AG09319 (cell line): ENCODE results near the gene KCNJ8.
"Not testable (repeated sequence)": the region's sequence is repeated elsewhere in the genome, so short reads cannot be mapped to it uniquely, and the experiment has no call there.

Experiments
- DNase-seq: peaks from one replicate; pipeline ENCODE4 v3.0.0-alpha.2; 2010; ENCODE audit warnings: low read depth; ENCODE audit errors: extremely low read depth
- TF ChIP-seq, protein P1 (sequence below): IDR thresholded peaks from 2 replicates; pipeline ENCODE4 v1.5.1; 2011; ENCODE audit warnings: low read depth, mild to moderate bottlenecking, inconsistent platforms, low read length, moderate library complexity

The KCNJ8 gene

DNA sequence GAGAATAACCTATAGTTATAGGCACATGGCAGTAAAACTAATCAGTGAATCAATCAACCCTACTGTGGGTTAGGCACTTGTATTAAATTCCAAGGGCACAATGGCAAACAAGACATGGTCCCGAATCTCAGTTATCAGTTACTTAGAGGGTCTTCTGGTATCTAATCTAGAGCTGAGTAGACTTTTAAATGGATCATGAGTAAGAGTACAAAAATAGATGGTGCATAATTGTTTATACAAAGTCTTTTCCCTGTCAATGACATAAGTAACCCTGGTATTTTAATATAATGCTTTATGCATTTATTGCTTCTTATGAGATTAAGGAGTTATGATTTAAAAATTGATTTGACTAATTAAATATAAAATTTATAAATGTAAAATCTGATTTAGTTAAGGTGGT is 23.0 kb upstream of the KCNJ8 start:
- DNase-seq: no peak
- TF ChIP-seq, protein P1, sequence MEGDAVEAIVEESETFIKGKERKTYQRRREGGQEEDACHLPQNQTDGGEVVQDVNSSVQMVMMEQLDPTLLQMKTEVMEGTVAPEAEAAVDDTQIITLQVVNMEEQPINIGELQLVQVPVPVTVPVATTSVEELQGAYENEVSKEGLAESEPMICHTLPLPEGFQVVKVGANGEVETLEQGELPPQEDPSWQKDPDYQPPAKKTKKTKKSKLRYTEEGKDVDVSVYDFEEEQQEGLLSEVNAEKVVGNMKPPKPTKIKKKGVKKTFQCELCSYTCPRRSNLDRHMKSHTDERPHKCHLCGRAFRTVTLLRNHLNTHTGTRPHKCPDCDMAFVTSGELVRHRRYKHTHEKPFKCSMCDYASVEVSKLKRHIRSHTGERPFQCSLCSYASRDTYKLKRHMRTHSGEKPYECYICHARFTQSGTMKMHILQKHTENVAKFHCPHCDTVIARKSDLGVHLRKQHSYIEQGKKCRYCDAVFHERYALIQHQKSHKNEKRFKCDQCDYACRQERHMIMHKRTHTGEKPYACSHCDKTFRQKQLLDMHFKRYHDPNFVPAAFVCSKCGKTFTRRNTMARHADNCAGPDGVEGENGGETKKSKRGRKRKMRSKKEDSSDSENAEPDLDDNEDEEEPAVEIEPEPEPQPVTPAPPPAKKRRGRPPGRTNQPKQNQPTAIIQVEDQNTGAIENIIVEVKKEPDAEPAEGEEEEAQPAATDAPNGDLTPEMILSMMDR: no peak

DNA sequence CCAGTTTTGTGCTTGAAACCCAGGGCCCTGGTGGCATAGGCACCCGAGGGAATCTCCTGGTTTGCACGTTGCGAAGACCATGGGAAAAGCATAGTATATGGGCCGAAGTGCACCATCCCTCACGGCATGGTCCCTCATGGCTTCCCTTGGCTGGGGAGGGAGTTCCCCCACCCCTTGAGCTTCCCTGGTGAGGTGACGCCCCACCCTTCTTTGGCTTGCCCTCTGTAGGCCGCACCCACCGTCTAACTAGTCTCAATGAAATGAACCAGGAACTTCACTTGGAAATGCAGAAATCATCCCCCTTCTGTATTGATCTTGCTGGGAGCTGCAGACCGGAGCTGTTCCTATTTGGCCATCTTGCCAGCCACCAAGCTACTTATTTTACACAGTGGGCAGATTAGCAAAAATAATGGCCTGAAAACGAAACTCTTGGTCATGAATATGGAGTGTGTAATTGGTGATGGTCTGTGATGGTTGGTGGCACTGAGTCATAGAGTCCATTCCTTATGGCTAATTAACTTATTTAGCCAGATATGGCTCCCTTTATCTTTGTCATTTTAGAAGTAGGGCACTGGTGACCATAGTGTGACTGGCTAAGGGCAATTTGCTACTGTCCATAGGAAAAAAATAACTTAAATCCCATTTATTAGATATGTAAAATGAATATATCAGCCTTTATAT is 21.3 kb upstream of the KCNJ8 start:
- TF ChIP-seq, protein P1: no peak

DNA sequence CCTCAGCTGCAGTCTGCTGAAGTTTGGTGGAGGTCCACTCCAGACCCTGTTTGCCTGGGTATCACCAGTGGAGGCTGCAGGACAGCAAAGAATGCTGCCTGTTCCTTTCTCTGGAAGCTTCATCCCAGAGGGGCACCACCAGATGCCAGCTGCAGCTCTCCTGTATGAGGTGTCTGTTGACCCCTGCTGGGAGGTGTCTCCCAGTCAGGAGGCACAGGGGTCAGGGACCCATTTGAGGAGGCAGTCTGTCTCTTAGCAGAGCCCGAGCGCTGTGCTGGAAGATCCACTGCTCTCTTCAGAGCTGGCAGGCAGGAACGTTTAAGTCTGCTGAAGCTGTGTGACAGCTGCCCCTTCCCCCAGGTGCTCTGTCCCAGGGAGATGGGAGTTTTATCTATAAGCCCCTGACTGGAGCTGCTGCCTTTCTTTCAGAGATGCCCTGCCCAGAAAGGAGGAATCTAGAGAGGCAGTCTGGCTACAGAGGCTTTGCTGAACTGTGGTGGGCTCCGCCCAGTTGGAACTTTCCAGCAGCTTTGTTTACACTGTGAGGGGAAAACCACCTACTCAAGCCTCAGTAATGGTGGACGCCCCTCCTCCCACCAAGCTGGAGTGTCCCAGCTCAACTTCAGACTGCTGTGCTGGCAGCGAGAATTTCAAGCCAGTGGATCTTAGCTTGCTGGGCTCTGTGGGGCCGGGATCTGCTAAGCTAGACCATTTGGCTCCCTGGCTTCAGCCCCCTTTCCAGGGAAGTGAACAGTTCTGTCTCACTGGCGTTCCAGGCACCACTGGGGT is 20.5 kb upstream of the KCNJ8 start:
- DNase-seq: not testable (repeated sequence)

More for the DNA sequence above, 21.3 kb upstream of the KCNJ8 start:
- DNase-seq: no peak

DNA sequence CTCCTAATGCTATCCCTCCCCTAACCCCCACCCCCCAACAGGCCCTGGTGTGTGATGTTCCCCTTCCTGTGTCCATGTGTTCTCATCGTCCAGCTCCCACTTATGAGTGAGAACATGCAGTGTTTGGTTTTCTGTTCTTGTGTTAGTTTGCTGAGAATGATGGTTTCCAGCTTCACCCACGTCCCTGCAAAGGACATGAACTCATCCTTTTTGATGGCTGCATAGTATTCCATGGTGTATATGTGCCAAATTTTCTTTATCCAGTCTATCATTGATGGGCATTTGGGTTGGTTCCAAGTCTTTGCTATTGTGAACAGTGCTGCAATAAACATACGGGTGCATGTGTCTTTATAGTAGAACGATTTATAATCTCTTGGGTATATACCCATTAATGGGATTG is 15.2 kb upstream of the KCNJ8 start:
- DNase-seq: not testable (repeated sequence)

DNA sequence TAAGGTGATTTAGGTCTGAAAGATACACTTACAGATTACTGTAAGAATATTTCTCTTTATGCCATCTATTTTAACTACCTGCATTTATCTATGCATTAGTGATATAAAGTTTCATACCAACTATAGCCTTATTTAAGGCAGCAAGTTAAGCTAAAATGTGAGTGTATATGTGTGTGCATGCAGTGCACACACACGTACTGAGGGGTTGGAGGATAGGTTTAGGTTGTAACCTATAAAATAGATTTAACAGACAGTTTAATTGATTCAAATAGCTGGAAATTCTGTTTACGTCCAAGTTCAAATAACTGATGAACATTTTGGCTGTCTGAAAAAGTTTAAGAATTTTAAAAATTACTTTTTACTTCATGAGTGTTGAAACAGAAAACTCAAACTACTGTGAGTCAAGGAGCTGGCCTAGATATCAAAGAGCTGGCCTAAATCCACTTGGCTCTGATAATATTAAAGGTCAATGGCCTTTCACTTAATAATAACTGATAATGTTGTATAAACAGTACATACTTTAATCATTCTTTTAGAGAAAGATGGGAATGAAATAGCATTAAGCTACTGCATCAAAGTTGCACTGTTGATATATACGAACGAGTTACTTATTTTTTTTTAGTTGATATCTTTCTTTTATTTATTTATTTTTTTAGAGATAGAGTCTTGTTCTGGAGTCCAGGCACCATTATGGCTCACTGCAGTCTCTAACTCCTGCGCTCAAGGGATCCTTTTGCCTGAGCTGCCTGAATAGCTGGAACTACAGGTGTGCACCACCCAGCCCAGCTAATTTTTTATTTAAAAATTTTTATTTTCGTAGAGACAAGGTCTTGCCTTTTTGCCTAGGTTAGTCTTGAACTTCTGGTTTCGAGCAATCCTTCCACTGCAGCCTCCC is 13.8 kb upstream of the KCNJ8 start:
- no peak for DNase-seq
- TF ChIP-seq, protein P1: no peak

DNA sequence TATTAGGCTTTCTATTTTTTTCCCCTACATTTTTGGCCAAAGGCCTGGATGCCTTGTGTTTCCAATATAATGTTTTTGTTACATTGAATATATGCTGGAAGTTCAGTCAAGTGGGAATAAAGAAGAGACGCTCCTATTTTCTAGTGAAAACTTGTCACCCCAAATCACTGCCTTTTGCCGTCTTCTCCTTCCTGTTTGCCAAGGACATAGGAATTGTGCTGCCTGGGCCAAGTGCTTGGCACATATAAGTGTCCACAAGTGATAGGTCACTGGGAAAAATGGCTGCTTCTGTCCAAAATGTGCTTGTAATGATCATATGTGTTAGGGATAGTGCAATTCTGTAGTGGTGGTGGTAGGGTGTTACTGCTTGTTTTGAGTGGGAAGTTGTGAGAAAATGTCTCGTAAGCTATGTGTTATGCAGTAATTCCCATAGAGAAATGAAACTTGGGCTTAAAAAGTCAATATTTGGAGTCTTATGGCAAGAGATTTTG is 11.6 kb upstream of the KCNJ8 start:
- TF ChIP-seq, protein P1: no peak
- no peak for DNase-seq

DNA sequence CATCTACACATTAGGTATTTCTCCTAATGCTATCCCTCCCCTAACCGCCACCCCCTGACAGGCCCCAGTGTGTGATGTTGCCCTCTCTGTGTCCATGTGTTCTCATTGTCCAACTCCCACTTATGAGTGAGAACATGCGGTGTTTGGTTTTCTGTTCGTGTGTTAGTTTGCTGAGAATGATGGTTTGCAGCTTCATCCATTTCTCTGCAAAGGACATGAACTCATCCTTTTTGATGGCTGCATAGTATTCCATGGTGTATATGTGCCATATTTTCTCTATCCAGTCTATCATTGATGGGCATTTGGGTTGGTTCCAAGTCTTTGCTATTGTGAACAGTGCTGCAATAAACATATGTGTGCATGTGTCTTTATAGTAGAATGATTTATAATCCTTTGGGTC is 8.2 kb upstream of the KCNJ8 start:
- not testable (repeated sequence) for DNase-seq

DNA sequence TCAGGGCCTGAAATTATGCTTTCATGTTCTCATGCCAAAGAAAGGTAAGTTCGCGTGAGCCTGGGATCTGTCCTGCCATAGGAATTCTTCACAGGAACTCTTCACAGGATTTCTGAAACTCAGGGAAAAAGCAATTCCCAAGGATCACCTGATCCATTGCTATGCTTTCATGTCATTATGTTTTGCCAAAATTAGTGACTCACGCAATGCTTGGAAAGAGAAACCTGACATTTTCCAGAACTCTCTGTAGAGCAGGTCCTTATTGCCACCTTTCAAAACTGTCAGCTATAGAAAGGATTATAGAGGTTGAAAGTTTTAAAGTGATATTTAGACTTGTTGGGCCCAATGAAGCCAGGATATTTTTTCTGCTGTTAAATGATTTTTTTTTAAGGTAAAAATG is 6.3 kb upstream of the KCNJ8 start:
- TF ChIP-seq, protein P1: no peak
- no peak for DNase-seq
